NCI-H524 treated with DMSO at 0.1 percent for 48 hours (cell line): ENCODE results near the gene ZNF2.
A peak's percentile ranks its signal among the peaks of the same experiment; 100 is the strongest.

Experiments used
- DNase-seq: peaks from one replicate; lab custom pipeline; 2025; lab: John Stamatoyannopoulos, UW

ZNF2 gene

DNA sequence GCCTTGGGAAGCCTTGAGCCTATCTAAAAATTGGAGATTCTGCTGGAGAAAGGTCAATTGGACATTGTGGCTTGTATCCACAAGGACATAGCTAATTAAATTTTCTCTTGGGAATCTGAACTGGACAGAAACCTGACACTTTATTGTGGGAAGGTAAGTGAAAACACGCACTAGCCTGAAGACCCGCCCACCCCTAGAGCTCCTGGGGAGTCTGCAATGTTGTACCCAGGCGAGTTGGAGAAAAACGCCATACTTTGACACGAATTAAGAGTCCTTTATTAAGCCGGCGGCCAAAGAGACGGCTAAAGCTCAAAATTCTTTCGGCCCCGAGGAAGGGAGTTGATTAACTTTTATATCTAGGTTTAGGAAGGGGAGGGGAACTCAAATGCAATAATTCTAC is 40.5 kb downstream of the ZNF2 start:
- DNase-seq, result no peak

DNA sequence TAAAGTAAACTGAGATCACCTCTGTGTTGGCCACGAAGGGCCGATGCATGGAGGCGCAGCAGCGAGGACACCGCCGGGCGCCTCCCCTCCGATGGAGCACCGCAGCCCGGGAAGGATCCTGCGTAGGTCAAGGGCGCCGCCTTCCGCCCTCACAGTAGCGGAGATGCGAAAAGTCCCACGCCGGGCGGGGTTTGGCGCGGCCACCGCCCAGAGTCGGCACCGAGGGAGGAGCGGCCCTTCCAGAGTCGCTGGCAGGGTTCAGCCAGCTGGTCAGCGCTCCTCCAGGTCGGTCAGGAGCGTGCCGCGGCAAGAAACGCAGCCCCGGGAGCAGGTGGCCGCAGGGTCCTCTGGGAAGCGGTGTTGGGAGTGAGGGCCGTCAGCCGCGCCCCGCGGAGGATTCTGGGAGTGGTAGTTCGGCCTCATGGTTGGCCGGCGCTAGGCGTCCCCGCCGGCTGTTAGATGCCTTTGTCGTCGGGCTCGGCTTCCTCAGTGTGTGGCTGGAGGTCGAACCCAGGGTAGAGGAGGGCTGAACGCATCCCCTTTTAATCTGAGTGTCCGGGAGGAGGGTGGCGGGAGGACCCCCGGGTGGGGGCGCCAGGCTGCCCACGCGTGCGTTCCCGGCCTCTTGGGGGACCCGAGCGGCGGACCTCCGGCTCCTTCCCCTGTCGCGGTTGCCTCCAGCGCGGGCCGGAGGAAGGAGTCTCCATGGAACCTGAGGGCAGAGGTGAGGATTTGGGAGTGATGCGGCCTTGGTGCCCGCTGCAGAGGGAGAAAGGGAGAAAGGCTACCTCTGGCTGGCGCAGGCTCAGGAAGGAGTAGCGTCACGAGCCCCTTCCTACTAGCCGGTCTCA is 41.7 kb downstream of the ZNF2 start, which contains the start of gene ZNF892:
TSS of gene ZNF892 (plus strand) at position 411 of the 851 bp plus-strand sequence. CDS start at position 706, 295 bp downstream.
- peak; percentile 79 for DNase-seq

DNA sequence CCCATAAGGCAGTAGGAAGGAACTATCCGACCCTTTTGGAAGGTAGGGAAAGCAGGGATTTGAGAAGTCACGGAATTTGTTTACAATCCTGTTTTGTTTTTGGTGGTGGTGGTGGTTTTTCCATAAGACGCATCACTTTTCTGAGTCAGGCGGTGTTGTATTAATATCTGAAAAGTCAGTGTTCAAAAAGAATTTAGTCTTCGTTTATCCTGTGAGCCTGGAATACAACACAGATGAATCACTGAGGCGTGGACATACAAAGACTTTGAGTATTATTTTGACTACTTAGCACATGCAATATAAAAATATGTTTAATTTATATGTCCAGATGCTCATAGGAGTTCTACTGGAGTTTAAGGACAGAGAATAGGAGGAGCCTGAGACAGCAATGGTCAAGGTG is 42.5 kb downstream of the ZNF2 start:
- DNase-seq, result no peak

DNA sequence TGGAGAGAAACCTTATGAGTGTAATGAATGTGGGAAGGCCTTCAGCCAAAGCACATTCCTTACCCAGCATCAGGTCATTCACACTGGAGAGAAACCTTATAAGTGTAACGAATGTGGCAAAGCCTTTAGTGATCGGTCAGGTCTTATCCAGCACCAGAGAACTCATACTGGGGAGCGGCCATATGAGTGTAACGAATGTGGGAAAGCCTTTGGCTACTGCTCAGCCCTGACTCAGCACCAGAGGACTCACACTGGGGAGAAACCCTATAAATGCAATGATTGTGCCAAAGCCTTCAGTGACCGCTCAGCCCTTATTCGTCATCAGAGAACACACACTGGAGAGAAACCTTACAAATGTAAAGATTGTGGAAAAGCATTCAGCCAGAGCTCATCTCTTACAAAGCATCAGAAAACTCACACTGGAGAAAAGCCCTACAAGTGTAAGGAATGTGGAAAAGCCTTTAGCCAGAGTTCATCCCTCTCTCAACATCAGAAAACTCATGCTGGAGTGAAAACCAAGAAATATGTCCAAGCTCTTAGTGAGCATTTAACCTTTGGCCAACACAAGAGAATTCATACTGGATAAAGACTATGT is 49.5 kb downstream of the ZNF2 start:
- no peak for DNase-seq

DNA sequence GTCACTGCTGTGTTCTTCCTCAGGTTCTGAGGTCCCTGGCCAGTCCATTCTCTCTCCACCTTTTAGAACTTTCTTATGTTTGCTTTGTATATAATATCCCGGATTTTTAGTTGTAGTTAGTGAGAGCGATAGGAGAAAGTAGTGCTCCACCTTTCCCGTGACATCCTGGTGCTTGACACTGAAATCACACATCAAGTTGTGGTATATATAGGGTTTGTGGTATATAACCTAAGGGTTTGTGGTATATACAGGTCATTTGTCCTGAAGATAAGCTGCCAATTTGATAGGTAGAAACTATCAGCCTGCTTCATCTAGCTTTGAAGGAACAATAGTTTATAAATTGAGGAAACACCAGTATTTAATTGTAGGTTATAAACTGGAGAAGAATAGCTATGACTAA is 54.8 kb downstream of the ZNF2 start:
- DNase-seq, result no peak

DNA sequence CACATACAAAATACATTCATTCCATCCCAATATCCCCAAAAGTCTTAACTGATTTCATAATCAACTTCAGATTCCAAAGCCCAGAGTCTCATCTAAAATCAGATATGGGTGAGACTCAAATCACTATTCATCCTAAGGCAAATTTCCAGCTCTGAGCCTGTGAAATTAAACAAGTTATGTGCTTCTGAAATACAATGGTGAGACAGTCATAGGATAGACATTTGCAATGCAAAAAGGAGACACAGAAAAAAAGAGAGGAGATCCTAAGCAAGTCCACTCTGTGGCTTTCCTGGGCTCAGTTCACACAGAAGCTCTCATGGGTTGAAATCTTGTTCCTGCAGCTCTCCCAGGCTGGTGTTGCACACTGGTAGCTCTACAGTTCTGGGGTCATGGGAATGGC is 60.0 kb downstream of the ZNF2 start:
- DNase-seq, result no peak

DNA sequence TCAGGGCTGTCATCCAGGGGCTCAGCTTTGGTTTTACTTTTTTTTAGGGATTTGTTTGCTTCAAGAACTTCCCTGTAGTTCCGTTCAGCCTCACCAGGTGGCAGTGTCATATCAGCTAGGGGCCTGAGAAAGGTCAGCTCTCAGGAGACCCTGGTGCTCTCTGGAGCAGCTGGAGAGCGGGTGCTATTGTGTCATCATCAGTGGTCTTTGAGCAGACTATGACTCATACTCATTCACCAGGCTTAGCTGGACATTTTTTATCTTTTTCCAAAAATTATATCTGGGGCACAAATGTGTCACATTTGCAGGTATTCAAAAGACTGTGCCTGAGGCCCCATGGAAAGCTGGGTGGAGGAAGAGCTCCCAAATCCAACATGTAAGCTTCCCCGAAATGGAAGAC is 66.1 kb downstream of the ZNF2 start:
- DNase-seq, result peak; percentile 12

DNA sequence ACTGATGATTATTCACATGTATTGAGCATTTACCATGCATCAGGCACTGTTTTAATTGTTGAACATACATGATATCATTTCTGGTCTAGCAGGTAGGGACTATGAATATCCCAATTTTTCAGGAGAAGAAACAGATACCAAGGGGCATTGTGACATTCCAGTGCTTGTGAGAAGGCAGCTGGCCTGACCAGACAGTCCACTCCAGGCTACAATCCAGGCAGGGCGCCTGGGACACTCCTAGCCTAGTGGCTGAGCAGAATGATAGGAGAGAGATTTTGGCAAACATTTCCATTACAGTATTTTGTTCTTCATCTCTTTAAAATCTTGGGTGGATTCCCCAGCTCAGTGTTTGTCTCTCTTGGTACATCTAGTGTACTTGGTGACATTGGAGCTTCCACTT is 66.6 kb downstream of the ZNF2 start:
- no peak for DNase-seq
